HG02623 (cell line): ENCODE measurements around the gene RFT1.

Experiments used
- ATAC-seq: cut with Tn5 transposase; IDR thresholded peaks from one replicate; pipeline ENCODE4 v1.9.1; 2021; ENCODE audit warnings: moderate library complexity; ENCODE audit not compliant: unreplicated experiment

Gene RFT1, protein sequence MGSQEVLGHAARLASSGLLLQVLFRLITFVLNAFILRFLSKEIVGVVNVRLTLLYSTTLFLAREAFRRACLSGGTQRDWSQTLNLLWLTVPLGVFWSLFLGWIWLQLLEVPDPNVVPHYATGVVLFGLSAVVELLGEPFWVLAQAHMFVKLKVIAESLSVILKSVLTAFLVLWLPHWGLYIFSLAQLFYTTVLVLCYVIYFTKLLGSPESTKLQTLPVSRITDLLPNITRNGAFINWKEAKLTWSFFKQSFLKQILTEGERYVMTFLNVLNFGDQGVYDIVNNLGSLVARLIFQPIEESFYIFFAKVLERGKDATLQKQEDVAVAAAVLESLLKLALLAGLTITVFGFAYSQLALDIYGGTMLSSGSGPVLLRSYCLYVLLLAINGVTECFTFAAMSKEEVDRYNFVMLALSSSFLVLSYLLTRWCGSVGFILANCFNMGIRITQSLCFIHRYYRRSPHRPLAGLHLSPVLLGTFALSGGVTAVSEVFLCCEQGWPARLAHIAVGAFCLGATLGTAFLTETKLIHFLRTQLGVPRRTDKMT

DNA sequence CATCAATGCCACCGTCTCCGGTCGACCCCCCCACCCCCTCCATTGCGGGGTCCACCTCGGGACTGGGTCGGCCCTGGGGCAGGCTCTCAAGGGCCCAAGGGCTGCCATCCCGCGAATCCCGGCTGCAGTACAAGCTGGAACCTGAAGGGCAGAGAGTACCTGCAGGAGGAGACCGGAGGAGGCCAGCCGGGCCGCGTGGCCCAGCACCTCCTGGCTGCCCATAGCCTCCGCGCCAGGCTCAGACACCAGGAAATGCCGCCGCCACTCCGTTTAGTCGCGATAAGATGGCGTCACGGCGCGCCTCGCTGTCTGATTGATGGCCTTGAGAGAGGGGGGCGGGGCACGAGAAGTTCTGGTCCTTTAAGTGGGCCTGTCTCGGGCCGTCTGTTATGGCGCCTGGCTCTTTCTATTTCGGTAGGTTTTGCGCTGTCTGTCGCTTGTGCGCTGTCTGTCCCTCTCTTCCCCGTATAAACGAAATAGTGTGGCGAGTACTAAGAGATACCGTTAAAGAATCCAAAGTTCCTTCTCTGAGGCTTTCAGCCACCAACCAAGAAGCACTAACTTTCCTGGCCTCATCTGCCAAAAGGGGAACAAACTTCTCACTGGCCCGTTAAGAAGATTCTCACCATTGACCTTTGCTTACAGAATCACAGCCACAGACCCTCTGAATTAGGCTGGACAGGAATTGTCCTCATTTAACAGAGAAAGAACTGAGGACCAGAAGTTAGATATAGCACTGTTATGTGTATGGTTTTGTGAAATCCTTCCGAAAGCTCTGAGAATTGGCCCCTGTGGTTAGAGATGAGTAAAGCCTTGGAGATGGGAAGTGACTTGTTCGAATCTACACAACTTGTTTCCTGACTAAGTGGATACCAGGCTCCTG, at the start of gene RFT1:
TSS of gene RFT1 (minus strand) at position 257 of the 883 bp plus-strand sequence. CDS start at position 222, 35 bp downstream.
- ATAC-seq: peak; percentile 73

DNA sequence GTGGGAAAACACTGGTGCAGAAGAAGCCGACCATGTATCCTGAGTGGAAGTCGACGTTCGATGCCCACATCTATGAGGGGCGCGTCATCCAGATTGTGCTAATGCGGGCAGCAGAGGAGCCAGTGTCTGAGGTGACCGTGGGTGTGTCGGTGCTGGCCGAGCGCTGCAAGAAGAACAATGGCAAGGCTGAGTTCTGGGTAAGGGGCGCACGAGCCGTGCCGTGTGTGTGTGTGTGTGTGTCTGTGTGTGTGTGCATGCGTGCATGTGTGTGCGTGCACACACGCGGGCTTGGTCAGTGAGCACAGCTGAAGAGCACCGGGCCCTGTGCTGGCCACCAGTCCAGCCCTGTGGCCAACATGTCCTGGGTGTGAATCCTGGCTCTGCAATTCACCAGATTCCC, 49.3 kb upstream of the RFT1 start:
- ATAC-seq: no peak

DNA sequence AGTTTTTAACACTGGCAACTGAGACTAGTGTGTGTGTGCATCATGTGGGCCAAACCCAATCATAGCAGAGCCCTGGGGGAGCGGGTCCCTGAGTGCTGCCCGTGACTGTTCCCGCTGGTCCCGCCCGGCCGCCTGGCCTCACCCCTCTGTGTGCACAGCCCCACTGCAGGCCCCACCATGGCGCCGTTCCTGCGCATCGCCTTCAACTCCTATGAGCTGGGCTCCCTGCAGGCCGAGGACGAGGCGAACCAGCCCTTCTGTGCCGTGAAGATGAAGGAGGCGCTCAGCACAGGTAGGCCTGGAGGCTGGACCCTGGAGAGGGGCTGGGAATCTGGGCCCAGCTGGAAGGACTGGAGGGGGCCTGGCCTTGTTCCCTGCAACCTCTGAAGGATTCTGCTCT, 48.0 kb upstream of the RFT1 start:
- no peak for ATAC-seq

DNA sequence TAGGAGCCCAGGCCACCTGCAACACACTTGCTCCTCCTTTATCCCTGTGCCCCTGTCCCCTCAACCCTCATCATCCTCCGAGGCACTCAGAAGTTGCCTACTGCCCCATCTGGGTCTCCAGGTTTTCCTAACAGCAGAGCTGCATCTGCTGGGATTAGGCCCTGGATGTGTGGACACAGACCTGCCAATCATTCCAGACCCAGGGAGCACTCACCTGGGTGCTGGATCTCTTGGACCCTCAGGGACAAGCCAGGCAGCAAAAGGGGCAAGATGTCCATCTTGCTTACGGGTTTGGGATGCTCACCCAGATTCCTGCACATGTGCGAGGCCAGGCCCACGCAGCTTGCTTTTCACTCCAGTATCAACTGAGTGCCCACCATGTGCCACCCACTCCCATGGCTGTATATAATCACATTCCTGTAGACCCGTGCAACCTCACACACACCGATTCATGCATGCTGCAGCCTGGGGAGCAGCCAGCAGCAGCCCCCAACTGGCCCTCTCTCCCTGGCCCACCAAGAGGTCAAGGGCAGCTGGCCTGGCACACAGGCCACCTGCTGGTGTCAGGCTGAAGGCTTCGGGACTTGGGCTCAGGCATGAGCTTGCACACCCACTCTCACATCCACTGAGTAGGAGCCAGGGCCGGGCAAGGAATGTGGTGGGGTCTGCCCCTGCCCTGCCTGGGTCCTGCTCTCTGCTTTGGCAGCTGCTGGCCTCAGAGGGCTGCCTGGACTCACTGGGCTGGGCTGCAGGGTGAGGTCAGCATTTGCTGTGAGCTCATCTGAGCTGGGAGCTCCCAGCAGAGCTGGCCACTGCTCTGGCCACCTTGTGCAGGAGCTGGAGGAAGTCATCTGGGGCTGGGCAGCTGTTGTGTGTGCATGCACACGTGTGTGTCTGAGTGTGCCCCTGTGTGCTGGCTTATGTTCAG, 45.6 kb upstream of the RFT1 start:
- no peak for ATAC-seq

DNA sequence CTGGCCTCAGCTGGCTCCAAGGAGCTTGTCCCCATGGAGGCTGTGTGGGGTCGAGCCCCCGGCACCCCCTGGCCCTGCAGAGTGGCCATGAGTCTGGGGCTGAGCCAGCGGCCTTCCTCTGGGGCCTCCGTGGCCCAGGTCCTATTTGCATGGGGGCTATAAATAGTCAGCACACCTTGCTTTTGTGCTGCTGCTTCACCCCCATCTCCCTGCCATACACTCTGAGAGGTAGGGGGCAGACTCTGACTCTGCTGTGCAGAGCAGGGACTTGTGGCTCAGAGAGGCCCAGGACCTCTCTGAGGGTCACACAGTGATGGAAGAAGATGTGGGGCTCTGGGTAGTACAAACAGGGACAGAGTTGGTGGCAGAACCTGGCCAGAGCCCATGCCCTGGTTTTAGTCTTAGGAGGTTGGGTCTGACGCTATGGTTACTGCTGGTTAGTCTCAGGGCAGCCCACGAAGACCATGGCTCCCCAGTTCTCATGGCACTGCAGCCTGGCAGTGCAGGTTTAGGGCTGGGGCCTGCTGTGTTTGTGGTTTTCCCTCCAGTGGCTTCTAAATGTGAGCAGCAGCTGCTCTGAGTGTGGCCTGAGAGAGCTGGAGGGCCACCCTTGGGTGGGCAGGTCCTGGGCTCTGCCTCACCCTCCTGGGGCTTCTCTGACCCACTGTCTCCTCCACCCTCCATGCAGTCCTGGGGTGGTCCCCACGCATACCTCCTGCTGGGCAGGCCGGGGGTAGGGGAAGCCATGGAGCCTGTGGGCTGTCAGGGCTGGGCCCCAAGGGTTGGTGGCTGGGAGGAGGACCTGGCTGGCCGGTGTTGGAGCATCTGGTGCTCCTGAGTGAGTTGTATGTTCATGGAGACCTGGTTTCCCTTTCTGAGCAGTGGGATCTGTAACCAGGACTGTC, 44.4 kb upstream of the RFT1 start:
- peak; percentile 45 for ATAC-seq

DNA sequence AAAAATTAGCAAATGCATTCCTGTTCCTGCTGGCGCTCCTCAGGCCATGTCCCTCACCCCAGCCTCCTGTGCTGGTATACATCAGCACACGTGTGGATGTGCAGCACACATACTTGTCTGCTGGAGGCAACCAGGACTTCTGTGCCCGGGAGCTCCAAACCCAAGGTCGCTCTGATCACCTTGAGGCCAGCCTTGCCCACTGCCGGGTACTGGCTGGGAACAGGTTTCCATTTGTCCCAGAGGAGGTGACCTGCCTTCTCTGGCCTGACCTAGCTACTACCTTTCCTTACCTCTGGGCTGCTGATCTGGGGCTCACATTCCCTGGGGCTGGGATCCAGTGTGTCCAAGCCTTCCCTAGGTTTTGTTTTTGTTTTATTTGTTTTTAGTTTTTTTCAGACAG, 42.9 kb upstream of the RFT1 start:
- ATAC-seq: no peak

DNA sequence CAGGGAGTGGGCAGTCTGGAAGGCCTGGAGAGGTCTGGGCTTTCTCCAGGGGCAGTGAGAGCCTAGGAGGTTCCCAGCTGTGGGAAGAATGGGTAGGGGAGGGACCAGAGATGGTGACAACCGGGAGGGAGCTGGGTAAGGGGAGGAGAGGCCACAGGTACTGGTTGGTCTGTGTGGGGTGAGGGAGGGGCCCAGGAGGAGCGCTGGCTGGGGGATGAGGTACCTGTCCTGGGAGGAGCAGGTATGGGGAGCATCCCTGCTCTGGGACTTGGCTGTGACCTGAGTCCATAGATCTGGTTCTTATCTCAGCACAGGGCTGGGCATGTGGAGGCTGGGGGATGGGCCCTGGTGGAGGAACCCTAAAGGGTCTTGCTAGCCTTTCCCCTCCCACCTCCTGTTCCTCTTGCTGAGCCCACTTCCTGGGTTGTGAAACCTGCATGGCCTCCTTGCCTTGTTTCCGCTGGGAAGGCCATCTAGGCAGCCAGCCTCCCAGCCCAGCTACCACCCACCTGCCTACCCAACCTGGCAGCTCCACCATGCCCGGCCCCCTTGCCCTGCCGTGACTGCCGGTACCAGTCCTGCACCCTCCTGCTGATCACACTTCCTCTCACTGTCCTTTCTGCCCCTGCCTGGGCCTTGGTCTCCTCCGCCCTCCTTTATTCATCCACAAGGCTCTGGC, 41.7 kb upstream of the RFT1 start:
- ATAC-seq: no peak

DNA sequence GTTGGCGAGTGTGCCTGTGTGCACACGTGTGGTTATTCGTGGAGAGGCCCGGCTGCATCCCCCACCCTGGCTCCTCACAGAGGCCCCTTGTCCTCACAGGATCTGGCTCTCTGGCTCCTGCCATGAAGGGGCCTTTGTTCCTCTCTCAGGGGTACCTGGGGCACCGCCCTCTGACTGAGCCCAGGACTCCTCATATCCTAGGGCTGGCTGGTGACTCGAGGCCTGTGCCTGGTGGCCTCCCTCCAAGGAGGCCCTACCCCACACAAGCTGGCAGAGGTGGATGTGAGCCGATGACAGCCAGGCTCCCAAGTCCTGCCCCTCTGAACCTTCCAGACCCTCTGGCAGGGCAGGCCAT, 40.8 kb upstream of the RFT1 start:
- no peak for ATAC-seq

DNA sequence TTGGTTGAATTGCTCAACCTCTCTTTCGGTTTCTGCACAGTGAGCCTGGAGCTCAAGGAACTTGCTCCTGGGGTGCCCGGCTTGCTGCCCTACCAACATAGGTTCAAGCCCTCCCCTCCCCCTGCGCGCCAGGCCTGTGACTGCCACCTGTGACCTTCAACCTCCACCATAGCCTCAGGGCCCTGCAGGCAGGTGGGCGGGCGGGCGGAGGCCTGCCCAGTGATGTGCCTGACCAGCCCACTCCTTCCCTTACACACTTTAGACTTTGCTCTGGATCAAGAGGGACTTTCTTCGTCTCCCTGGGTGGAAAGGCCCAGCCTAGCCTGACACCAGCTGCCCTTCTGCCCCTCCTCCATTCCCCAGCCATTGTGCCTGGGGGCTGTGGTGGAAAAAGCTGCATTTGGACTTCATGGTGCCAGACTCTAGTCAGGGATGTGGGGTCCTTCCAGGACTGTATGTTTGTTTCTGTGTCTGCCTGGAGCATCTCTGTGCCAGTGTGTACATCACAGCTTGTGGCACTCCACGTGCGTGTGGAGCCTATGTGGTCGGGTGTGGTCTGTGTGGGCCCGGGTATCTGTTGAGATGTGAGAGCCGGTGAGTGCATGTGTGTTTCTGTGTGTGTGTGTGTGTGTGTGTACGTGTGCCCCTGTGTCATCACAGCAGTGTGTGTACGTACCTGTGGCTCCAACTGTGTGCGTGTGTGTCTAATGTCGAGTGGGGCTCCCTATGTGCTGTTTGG, 40.3 kb upstream of the RFT1 start:
- ATAC-seq: peak; percentile 36

DNA sequence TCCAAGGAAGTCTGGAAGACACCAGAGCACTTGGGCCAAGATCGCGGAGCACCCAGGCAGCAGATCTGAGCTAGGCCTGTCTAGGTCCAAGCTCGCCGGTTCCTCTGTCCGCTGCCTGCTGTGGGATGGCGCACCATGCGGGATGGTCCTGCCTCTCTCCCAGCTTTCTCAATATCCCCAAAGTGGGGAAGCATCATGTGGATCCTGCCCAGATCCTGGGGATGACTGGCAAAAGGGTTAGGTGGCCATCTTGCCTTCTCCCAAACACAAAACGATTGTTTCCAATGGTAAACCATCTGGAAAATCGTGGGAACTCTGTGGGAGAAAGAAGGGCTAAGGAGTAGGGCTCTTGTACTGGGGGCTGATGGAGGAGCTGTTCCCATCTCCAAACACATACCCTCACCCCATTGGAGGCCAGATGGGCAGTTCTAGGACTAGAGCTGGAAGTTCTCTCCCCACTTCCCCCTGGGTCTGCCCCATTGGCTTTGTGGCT, 39.6 kb upstream of the RFT1 start:
- ATAC-seq: no peak

DNA sequence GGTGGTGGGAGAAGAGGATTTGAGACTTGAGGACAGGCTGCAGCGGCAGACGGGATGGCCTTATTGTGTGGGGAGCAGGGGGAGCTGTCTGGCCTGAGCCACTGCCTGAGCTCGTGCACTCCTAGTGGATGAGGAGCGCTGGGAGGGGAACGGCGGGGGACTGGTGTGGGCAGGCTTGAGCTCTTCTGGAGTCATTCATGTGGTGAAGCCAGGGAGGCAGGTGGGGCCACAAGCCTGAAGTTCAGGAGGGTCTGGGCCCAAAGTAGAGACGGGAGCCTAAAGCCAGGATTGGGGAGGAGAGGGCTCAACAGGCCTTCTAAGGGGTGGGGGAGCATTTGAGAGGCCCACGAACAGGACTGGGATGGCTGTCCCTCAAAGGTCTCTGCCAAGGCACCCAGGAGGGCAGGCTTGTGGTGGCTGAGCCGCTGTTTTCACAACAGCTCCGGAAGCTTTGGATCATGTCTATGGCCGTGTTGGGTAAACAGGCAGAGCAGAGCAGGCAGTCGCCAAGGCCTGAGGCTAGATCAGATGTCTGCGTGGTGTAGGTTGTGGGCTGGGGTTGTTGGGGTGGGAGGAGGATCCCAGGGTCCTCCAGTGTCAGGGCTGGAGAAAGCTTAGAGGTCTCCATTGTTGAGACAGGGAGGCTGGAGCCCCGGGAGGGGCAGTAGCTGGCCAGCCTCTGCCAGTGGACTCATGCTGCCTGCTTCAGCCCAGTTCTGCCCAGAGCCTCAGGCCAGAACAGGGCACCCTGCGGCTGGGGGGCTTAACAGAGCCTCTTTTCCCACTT, 39.0 kb upstream of the RFT1 start:
- ATAC-seq: no peak

DNA sequence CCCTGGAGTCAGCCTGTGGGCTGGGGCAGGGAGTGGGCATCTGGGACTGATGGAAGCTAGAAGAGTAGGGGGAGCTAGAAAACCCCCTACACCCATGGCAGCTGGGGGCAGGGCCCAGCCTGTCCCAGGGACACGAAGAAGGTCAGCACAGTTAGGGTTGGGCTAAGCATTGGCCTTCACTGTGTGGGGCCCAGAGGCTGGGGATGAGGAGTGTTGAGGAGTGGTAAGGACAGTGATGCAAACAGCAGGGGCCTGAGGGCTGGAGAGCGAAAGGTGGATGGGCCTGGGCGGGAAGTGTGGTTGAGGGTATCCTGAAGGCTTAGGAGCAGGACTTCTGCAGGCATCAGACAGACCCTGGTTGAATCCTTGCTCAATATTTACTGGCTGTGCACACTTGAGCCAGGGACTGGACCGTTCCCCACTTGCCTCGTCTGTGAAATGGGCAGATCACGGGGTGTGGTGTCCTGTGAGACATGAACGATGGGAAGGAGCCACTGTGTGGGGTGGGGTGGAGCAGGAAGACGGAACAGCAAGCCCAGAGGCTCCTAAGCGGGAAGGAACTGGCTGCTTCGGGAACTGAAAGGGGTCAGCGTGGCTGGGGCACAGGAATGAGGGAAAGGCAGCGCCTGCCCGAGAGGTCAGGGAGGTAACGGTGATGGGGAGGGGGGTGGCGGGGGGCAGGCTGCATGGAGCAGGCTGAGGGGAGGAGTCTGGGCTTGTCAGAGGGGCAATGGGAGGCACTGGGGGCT, 38.1 kb upstream of the RFT1 start:
- no peak for ATAC-seq

DNA sequence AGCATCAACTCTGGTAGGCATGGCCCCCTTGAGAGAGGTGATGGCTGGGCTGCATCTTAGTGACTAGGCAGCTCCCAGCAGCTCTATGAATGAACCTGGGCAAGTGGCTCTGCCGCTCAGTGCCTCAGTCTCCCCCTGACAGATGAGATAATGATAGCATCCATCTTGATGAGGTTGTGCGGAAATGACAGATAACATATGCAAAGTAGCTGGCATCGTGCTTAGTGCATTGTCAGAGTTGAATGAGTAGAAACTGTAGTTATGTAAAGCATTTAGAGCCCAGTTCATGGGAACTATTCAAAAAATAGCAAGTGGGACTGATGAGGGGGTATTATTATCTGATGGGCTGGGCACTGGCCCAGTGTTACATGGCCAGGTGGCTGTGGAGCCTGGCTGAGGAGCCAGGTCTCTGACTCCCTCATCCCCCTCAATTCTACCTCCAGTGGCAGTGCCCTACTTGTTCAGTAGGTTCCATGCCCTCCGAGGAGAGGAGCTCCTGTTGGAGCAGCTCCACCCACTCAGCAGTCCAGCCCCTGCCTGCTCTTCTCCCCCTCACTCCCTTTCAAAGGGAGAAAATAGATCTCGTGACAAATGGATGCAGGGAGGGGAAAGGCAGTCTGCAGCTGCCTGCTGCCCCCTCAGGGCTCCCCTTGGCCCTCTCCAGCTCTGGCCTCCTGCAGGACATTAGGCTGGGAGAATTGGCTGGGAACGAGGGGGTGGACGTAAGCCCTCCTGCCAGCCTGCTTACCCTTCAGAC, 37.4 kb upstream of the RFT1 start:
- ATAC-seq: no peak

DNA sequence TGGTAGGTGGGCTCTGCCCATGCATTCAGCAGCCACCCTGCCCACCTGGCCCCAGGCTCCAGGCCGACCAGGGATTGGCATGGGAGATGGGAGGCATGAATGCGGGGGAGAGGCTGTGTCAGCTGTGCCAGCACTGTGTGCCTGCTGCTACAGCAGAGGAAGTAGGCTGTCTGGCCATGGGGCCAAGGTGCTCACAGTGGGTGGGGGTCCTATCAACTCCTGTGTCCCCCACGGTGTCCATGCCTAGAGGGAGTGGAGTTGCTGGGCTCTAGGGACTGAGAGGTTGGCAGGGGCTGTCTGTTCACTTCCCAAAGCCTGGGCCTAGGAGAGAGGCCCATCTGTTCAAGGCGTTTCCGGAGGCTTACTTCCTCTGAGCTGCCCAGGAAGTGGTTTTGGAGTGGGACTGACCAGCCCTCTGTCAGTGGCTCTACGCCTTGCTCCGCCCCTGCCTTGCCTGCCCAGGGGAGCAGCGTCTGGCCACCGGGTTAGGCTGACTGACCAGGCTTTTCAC, 36.6 kb upstream of the RFT1 start:
- ATAC-seq: no peak

DNA sequence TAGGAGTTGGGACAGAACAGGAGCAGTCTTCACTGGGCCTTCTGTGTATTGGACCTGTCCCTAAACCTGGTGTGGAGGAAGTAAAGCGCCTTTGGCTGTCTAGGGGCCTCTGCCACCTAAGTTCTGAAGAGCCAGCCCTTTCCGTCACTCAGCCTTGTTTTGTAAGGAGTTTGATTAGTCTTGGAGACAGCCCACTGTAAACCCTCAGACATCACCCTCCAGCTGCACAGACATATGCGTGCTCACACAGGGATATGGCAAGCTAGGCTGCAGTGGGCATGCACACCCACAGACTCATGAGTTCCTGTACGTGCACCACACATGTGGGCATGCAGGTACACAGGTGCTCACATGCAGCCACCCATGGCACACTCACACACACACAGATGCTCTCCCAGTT, 36.0 kb upstream of the RFT1 start:
- no peak for ATAC-seq

DNA sequence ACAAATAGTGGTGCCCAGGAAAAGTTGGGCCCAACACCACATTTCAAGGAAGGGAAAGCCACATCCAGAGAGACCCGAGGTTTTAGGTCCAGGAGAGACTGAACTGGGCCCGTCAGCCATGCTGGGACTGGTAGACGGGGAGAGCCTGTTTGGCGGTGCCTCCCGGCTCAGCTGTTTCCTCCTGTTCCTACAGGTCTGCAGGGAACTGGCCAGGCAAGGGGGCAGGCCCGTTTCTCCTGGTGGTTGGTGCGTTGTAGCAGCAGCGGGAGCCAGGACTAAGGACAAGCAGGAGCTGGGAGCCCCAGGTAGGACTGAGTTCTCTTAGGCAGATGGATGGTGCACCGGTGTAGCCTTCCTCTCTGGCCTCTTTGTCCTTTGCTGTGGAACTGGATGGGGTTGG, 34.7 kb upstream of the RFT1 start:
- ATAC-seq: no peak
